ENCODE data around the gene S100P.

DNA sequence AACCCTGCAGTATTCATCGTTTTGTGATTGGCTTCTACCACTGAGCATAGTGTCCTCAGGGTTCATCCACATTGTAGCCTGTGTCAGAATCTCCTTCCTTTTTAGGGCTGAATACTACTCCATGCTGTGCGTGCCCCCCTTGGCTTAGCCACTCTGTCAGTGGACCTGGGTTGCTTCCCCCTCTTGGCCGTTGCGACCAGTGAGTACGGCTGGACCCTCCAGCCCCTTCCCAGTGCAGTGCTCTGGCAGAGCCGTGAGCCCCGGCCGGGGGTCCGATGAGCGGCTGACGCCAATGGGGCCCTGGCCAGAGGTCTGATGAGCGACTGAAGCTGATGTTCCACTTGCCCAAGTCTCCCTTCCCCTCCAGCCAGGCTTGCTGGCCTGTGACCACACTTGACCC is 29.2 kb downstream of the S100P start:
- TF ChIP-seq CTCF (IDR thresholded peaks at IDR 0.05) (no peak), POLR2A (IDR thresholded peaks at IDR 0.05) (no peak)

Data from ovary (tissue), 3 donors.